Activated CD4-positive, alpha-beta T cell treated with anti-CD3 and anti-CD28 coated beads, Interleukin-2, amount 10 ng/mL, durations not matched to agents 7 days and 5 days (primary cell): ENCODE measurements around the gene FHIP1B. TPM values are rescaled to one million over a fixed set of nuclear protein-coding genes. Genes with fewer than 3 reads are reported as not detected.
A peak's percentile ranks its signal among the peaks of the same experiment; 100 is the strongest.

Experiments used
- CTCF ChIA-PET: fragments of 350-600 bp; sonication (Branson Sonifier 250); formaldehyde crosslinking; loops from one replicate; lab custom pipeline; 2021; ENCODE audit warnings: antibody characterized with exemption; lab: Charles Lee
- POLR2A ChIA-PET: fragments of 350-600 bp; sonication (Branson Sonifier 250); formaldehyde crosslinking; loops from one replicate; lab custom pipeline; 2021; ENCODE audit warnings: antibody characterized with exemption; lab: Charles Lee
- DNase-seq: peaks from one replicate; pipeline ENCODE4 v3.0.0-alpha.2; 2020
- H3K27ac Mint-ChIP-seq: one replicate; pipeline ENCODE4 v1.8.0; 2021; ENCODE audit warnings: mild to moderate bottlenecking, moderate library complexity, mixed read lengths
- H3K27me3 Mint-ChIP-seq: one replicate; pipeline ENCODE4 v1.8.0; 2021; ENCODE audit warnings: mixed read lengths
- H3K36me3 Mint-ChIP-seq: one replicate; pipeline ENCODE4 v1.8.0; 2021; ENCODE audit warnings: low read depth, mixed read lengths
- H3K4me1 Mint-ChIP-seq: one replicate; pipeline ENCODE4 v1.8.0; 2021; ENCODE audit warnings: mixed read lengths
- H3K4me3 Mint-ChIP-seq: one replicate; pipeline ENCODE4 v1.8.0; 2021; ENCODE audit warnings: mild to moderate bottlenecking, moderate library complexity, mixed read lengths
- H3K9me3 Mint-ChIP-seq: one replicate; pipeline ENCODE4 v1.8.0; 2021; ENCODE audit warnings: mixed read lengths
- total RNA-seq, 2 experiments: library from RNA; stranded (reverse); gene quantifications; one replicate each; pipeline ENCODE4 v1.2.3, GENCODE V29; 2021

FHIP1B gene
- total RNA-seq, 2 experiments from 2014 or later = 22.2 to 24.5 TPM

GRCh38 chr11:6210274-6210955, 24.0 kb downstream of the FHIP1B start:
- POLR2A ChIA-PET = no interaction called here
- no peaks in the 10 kb centered on the region for H3K9me3 Mint-ChIP-seq
- peaks cover 8% of the 10 kb centered on the region for H3K36me3 Mint-ChIP-seq
- H3K4me3 Mint-ChIP-seq = no peak overlapping the region
- H3K27me3 Mint-ChIP-seq = no peaks in the 10 kb centered on the region
- H3K27ac Mint-ChIP-seq = no peak overlapping the region
- H3K4me1 Mint-ChIP-seq = no peaks in the 10 kb centered on the region
- no peak for DNase-seq
- CTCF ChIA-PET = no interaction called here

DNA sequence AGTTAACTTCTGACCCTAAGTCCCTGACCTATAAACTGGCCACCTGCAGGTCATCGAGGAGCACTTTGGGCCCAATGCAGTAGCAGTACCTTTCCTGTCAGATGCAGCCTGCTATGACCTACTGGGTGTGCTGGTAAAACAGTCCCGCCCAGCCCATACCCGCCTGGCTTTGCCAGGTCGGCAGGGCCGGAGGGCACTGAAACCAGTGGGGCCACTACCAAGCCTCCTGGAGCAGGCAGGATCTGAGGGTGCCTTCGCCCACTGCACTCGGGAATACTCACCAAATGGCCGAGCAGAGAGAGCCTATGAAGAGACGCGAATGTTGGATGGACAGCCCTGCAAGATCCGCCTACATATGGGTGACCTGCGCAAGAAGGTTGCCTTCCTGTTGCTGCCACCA, 24.6 kb downstream of the FHIP1B start:
- no peak overlapping the region for H3K4me3 Mint-ChIP-seq
- ChIA-PET CTCF (no interaction called here), POLR2A (no interaction called here)
- peaks cover 8% of the 10 kb centered on the region for H3K36me3 Mint-ChIP-seq
- H3K27ac Mint-ChIP-seq = no peak overlapping the region
- DNase-seq = no peak
- no peaks in the 10 kb centered on the region for H3K27me3 Mint-ChIP-seq
- H3K9me3 Mint-ChIP-seq = no peaks in the 10 kb centered on the region
- no peaks in the 10 kb centered on the region for H3K4me1 Mint-ChIP-seq

GRCh38 chr11:6206456-6207180, 27.8 kb downstream of the FHIP1B start:
- no peak for DNase-seq
- Mint-ChIP-seq H3K4me1 (peaks cover 24% of the 10 kb centered on the region), H3K9me3 (no peaks in the 10 kb centered on the region), H3K36me3 (peaks cover 16% of the 10 kb centered on the region), H3K27me3 (no peaks in the 10 kb centered on the region), H3K4me3 (no peak overlapping the region), H3K27ac (no peak overlapping the region)
- POLR2A ChIA-PET = no interaction called here
- CTCF ChIA-PET = interaction anchor here (0.7 to 1.3 kb wide), 2 partner anchors 10 to 12 kb away, joined by 3 read pairs; no protein-coding TSS in a partner anchor

GRCh38 chr11:6205366-6205765, 29.1 kb downstream of the FHIP1B start, which contains the start of gene C11orf42:
Gene C11orf42, plus strand, starts transcription at chr11:6205557. Its CDS starts 59 bp downstream, at chr11:6205616.
- ChIA-PET POLR2A (no interaction called here), CTCF (interaction anchor here (1.3 to 2.6 kb wide), 2 partner anchors 10 to 11 kb away, joined by 3 to 13 read pairs; no protein-coding TSS in a partner anchor)
- H3K36me3 Mint-ChIP-seq = peaks cover 16% of the 10 kb centered on the region
- no peak within 1 kb of the TSS for H3K27ac Mint-ChIP-seq
- DNase-seq = no peak
- no peaks in the 10 kb centered on the region for H3K9me3 Mint-ChIP-seq
- peaks cover 31% of the 10 kb centered on the region for H3K4me1 Mint-ChIP-seq
- no peaks in the 10 kb centered on the region for H3K27me3 Mint-ChIP-seq
- no peak within 1 kb of the TSS for H3K4me3 Mint-ChIP-seq

DNA sequence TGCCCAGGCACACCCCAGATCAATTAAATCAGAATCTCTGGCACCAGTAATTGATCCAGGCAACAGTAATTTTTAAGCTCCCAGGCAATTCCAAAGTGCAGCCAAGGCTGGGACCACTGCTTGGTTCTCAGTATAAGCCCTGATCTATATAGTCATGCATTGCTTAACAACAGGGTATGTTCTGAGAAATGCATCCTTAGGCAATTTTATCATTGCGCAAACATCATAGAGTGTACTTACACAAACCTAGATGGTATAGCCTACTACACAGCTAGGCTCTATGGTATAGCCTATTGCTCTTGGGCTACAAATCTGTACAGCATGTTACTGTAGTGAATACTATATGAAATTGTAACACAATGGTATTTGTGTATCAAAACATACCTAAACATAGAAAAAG, 29.7 kb downstream of the FHIP1B start:
- peaks cover 16% of the 10 kb centered on the region for H3K36me3 Mint-ChIP-seq
- CTCF ChIA-PET = interaction anchor here (0.5 to 2.6 kb wide), 3 partner anchors 10 to 32 kb away, joined by 4 to 13 read pairs (median 10); no protein-coding TSS in a partner anchor

DNA sequence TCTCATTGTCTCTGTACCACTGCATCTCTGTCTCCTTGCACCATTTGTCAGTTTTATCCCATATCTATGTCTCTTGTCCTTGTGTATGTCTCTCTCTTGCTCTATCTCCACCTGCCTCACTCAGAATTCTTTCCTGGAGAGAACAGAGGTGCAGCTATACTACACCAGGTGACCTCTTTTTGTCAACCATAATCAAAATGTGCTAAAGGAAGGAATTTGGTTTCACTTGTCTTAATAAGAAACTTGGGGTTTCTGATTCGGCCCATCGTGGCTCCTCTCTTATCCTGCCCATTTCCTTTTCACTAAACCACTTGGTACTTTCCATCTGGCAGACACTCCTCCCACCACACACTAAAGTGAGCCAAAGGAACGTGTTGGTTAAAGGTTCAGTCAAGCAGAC, 31.1 kb downstream of the FHIP1B start:
- Mint-ChIP-seq H3K36me3 (peaks cover 11% of the 10 kb centered on the region), H3K4me1 (peaks cover 31% of the 10 kb centered on the region), H3K27me3 (no peaks in the 10 kb centered on the region), H3K27ac (peak overlapping the region; percentile 1), H3K4me3 (no peak overlapping the region), H3K9me3 (no peaks in the 10 kb centered on the region)
- DNase-seq = peak; percentile 24
- CTCF ChIA-PET = interaction anchor here (2.6 kb wide), 1 partner anchor 12 kb away, joined by 13 read pairs; no protein-coding TSS in a partner anchor
- POLR2A ChIA-PET = no interaction called here

More for the DNA sequence above, 29.7 kb downstream of the FHIP1B start:
- POLR2A ChIA-PET = no interaction called here
- no peak for DNase-seq
- Mint-ChIP-seq H3K27me3 (no peaks in the 10 kb centered on the region), H3K4me3 (no peak overlapping the region), H3K27ac (no peak overlapping the region), H3K9me3 (no peaks in the 10 kb centered on the region), H3K4me1 (peaks cover 31% of the 10 kb centered on the region)

- H3K27me3 Mint-ChIP-seq = no peaks in the 10 kb centered on the region
- H3K4me1 Mint-ChIP-seq = peaks cover 33% of the 10 kb centered on the region
- H3K27ac Mint-ChIP-seq = no peak overlapping the region
- no peak overlapping the region for H3K4me3 Mint-ChIP-seq
- ChIA-PET CTCF (no interaction called here), POLR2A (no interaction called here)
- no peak for DNase-seq
- peaks cover 11% of the 10 kb centered on the region for H3K36me3 Mint-ChIP-seq
- H3K9me3 Mint-ChIP-seq = no peaks in the 10 kb centered on the region
These were observed 32.4 kb downstream of the FHIP1B start for GRCh38 chr11:6202041-6202440.

DNA sequence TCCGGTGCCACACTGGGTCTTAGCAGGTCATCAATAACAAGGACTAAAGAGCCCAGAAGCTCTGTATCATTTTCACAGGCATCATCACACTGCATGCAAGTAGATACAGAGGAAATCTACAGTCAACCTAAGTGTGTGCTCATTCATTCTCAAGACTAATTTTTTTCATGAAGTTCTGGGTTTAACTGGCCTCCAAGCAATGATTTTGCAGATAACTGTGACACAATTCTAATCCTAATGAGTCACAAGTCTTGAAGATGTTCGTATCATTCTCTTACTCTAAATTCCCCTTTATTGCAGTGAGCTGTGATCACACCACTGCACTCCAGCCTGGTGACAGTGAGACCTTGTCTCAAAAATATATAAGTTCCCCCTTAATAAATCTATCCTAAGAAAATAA, 33.0 kb downstream of the FHIP1B start:
- CTCF ChIA-PET = interaction anchor here (1.2 kb wide), 1 partner anchor 162 kb away, joined by 4 read pairs; no protein-coding TSS in a partner anchor
- peaks cover 37% of the 10 kb centered on the region for H3K4me1 Mint-ChIP-seq
- H3K9me3 Mint-ChIP-seq = no peaks in the 10 kb centered on the region
- no peak for DNase-seq
- H3K4me3 Mint-ChIP-seq = no peak overlapping the region
- H3K27me3 Mint-ChIP-seq = no peaks in the 10 kb centered on the region
- POLR2A ChIA-PET = no interaction called here
- peaks cover 10% of the 10 kb centered on the region for H3K36me3 Mint-ChIP-seq
- H3K27ac Mint-ChIP-seq = no peak overlapping the region

- Mint-ChIP-seq H3K4me1 (peaks cover 39% of the 10 kb centered on the region), H3K27me3 (no peaks in the 10 kb centered on the region), H3K36me3 (peaks cover 10% of the 10 kb centered on the region), H3K4me3 (no peak overlapping the region), H3K27ac (no peak overlapping the region), H3K9me3 (no peaks in the 10 kb centered on the region)
- POLR2A ChIA-PET = no interaction called here
- CTCF ChIA-PET = interaction anchor here (1.2 kb wide), 1 partner anchor 162 kb away, joined by 4 read pairs; no protein-coding TSS in a partner anchor
- DNase-seq = no peak
These were observed 33.5 kb downstream of the FHIP1B start for GRCh38 chr11:6200975-6201374.

- DNase-seq = no peak
- no peaks in the 10 kb centered on the region for H3K9me3 Mint-ChIP-seq
- H3K4me3 Mint-ChIP-seq = no peak within 1 kb of the TSS
- H3K36me3 Mint-ChIP-seq = peaks cover 6% of the 10 kb centered on the region
- POLR2A ChIA-PET = no interaction called here
- H3K27me3 Mint-ChIP-seq = no peaks in the 10 kb centered on the region
- CTCF ChIA-PET = no interaction called here
- H3K4me1 Mint-ChIP-seq = peaks cover 37% of the 10 kb centered on the region
- no peak within 1 kb of the TSS for H3K27ac Mint-ChIP-seq
These were observed 35.1 kb downstream of the FHIP1B start, which contains the start of gene OR52W1 for GRCh38 chr11:6199174-6199810. Gene OR52W1, plus strand, starts transcription at chr11:6199224. Its CDS starts 0 bp downstream, at chr11:6199224.

DNA sequence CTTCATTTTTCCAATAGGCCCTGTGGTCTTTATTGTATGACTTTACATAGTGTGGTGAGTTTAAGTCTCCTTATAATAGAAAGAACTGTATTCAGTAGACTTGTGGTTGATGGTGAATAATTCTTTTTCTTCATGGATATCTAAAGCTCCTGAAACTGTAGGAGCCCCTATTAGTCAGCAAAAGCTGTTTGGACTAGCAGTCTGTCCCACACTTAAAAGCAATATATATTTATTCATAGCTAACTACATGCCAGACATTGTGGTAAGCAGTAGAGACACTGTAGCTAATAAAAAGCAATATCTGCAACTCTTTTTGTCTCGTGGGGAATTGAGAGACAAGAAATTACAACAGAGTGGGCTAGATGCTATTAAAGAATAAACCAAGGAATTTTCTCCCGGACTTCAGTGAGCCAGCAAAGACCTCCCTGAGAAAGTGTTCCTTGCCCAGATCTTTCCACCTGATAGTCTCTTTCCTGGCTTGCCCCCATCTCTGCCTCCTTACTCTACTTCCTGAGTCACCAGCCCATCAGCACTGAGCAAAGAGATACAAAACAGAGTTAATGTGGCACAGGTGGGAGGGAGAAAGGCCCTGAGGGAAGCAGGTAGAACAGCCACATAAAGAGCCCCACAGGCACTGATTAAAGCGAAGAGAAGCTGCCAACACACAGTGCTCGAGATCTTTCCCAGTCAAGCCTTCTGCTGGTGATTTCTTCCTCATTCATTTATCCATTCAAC, 36.8 kb downstream of the FHIP1B start:
- Mint-ChIP-seq H3K4me3 (no peak overlapping the region), H3K27ac (no peak overlapping the region), H3K27me3 (no peaks in the 10 kb centered on the region), H3K4me1 (peaks cover 21% of the 10 kb centered on the region), H3K36me3 (no peaks in the 10 kb centered on the region), H3K9me3 (no peaks in the 10 kb centered on the region)
- ChIA-PET CTCF (interaction anchor here (0.6 to 1.4 kb wide), 3 partner anchors 28 to 1676 kb away, joined by 3 to 5 read pairs (median 3); no protein-coding TSS in a partner anchor), POLR2A (no interaction called here)
- DNase-seq = no peak

- DNase-seq = no peak
- no peak overlapping the region for H3K4me3 Mint-ChIP-seq
- H3K27ac Mint-ChIP-seq = no peak overlapping the region
- H3K9me3 Mint-ChIP-seq = no peaks in the 10 kb centered on the region
- peaks cover 15% of the 10 kb centered on the region for H3K4me1 Mint-ChIP-seq
- no peaks in the 10 kb centered on the region for H3K27me3 Mint-ChIP-seq
- ChIA-PET POLR2A (no interaction called here), CTCF (no interaction called here)
- no peaks in the 10 kb centered on the region for H3K36me3 Mint-ChIP-seq
These were observed 38.0 kb downstream of the FHIP1B start for GRCh38 chr11:6196396-6196795.
